GM20431 (cell line): ENCODE measurements around the gene GSAP.
"Not testable (repeated sequence)": the region's sequence is repeated elsewhere in the genome, so short reads cannot be mapped to it uniquely, and the experiment has no call there.

ENCODE experiments used
- in situ Hi-C: fragments of 300-500 bp; cut with MseI, MboI; formaldehyde crosslinking; loops from one replicate; pipeline ENCODE4 v1.15.0; 2020; ENCODE audit warnings: low sequenced_read_pairs; ENCODE audit not compliant: unreplicated experiment

The GSAP gene

GRCh38 chr7:77308792-77309191 lies 107.4 kb downstream of the GSAP start:
- in situ Hi-C loops, result no loop called here

GRCh38 chr7:77306231-77307067 lies 109.7 kb downstream of the GSAP start:
- in situ Hi-C loops, result no loop called here

- in situ Hi-C loops, result no loop called here
Observed at GRCh38 chr7:77295549-77295948, 120.6 kb downstream of the GSAP start.

GRCh38 chr7:77293046-77293445 lies 123.1 kb downstream of the GSAP start:
- in situ Hi-C loops, result no loop called here

- in situ Hi-C loops, result no loop called here
Observed at GRCh38 chr7:77290425-77290824, 125.7 kb downstream of the GSAP start.

GRCh38 chr7:77289387-77289786 lies 126.8 kb downstream of the GSAP start:
- in situ Hi-C loops, result no loop called here

- in situ Hi-C loops, result no loop called here
Observed at GRCh38 chr7:77288676-77289320, 127.4 kb downstream of the GSAP start.

GRCh38 chr7:77284616-77285015 lies 131.5 kb downstream of the GSAP start:
- in situ Hi-C loops, result no loop called here

GRCh38 chr7:77284005-77284404 lies 132.1 kb downstream of the GSAP start:
- in situ Hi-C loops, result no loop called here

- in situ Hi-C loops, result no loop called here
Observed at GRCh38 chr7:77282897-77283296, 133.3 kb downstream of the GSAP start.

- in situ Hi-C loops, result no loop called here
Observed at GRCh38 chr7:77281780-77282478, 134.2 kb downstream of the GSAP start.

- in situ Hi-C loops, result no loop called here
Observed at GRCh38 chr7:77276120-77276519, 140.0 kb downstream of the GSAP start.

GRCh38 chr7:77275663-77276062 lies 140.5 kb downstream of the GSAP start:
- in situ Hi-C loops, result not testable (repeated sequence)

GRCh38 chr7:77271766-77272165 lies 144.4 kb downstream of the GSAP start:
- in situ Hi-C loops, result no loop called here

GRCh38 chr7:77270094-77270480 lies 146.1 kb downstream of the GSAP start:
- in situ Hi-C loops, result no loop called here

GRCh38 chr7:77269360-77270093 lies 146.6 kb downstream of the GSAP start:
- in situ Hi-C loops, result no loop called here

GRCh38 chr7:77266291-77266794 lies 149.8 kb downstream of the GSAP start:
- in situ Hi-C loops, result no loop called here

GRCh38 chr7:77265666-77266065 lies 150.5 kb downstream of the GSAP start:
- in situ Hi-C loops, result no loop called here

- in situ Hi-C loops, result no loop called here
Observed at GRCh38 chr7:77262316-77262715, 153.8 kb downstream of the GSAP start.
